Amniotic stem cell (primary cell): ENCODE results near the gene PABPC1L.
A peak's percentile ranks its signal among the peaks of the same experiment; 100 is the strongest.

ENCODE experiments used
- DNase-seq: peaks from one replicate; lab custom pipeline; 2025; lab: John Stamatoyannopoulos, UW

The PABPC1L gene

DNA sequence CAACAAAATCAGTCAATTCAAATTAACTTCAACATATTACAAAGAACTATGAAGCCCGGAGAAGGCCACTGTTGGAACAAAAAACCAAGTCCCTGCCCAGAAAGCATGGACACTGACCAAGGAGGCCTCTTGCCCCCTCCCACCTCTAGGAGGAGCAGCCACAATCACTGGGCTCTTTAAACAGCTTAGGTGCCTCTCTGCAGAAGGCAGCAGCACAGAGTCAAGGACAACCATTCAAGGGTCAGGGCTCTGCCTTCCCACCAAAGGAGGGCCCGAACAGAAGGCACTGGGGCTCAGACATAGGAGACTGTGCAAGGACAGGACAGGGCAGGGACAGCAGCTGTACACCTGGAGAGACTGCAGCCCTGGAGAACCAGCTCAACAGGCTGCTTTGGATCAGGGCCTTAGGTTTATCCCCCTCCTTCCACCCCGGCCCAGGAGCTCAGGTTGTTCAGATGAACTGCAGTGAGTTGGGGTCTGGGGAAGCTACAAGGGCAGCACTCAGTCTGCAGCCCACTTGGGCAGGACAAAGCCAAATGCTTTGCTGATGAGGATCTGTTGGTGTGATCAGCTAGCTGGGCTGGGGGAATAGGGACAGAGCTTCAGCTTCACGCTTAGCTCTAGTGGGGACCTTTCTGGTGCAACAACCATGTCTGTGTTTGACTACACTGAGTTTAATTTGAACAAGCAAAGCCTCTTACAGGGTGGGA lies 32.6 kb downstream of the PABPC1L start:
- no peak for DNase-seq

DNA sequence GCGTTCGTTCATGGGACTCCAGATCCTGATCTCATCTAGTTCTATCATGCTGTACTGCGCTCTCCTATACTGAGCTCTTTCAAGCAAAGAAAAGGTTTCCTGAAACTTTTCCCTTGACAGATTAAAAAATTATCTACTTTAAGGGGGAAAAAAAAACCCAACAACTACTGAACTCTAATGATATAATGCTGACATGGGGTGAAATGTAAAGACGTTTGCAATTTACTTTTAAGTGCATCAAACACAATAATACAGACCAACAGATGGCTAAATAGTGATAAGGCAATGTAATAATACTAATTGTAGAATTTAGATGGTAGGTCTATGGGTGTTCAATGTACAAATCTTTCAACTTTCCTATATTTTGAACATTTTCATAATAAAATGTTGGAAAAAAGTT lies 34.0 kb downstream of the PABPC1L start:
- no peak for DNase-seq

DNA sequence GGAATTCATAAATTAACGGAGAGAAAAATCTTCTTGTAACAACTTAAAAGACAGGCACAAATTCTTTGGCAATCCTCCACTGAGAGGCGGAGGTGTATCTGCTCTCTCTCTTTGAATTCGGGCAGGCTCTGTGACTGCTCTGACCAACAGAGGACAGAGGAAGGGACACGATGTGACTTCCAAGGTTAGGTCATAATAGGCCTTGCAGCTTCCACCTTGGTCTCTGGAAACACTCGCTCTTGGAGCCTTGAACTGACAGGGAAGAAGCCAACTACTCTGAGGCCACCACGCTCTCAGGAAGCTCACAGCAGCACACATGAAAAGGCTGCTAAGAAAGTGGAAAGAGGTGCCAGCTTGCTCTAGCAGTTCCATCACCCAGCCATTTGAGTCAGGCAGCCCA lies 35.4 kb downstream of the PABPC1L start:
- no peak for DNase-seq

DNA sequence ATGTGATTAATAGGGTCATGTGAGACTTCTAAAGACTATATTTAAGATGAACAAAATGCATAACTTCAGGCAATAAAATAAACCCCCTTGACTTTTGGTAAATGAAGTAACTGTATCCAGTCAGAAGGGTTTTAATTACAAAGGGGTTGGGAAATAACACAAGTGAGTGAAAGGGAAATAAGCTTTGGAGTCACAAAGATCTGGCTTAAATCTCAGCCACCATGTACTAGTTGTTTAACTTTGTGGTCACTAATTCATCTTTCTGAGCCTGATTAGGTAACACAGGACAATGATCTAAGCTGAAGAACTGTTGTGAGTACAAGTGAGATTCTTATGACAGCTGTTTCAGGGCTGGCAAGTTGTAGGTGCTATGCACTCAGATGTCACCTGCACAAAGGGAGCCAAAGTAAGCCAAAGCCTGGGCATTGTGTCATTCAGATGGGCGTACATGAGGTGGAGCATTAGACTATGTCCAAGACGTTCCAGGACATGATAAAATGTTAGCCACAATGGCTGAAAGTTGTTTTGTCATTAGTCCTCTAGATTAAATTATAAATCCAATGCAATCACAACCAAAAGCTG lies 36.5 kb downstream of the PABPC1L start:
- DNase-seq, result no peak

DNA sequence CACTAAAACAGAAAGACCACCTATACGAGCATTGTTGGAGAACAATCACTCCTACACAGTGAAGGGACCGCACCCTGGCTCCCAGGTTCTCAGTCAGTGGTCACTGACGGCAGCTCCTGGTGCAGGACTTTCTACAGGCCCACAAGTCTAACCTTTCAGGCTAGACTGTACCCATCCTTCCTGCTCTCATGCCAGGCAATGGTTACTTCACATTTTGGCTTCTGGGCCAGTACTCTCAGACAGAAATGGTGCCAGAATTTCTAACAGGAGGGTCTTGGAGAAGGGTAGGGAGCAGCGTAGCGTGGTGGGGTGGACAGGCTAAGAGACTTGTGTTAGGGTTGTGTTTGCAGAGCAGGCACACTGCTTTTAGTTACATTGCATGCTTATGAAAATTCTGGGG lies 38.2 kb downstream of the PABPC1L start:
- DNase-seq, result no peak

DNA sequence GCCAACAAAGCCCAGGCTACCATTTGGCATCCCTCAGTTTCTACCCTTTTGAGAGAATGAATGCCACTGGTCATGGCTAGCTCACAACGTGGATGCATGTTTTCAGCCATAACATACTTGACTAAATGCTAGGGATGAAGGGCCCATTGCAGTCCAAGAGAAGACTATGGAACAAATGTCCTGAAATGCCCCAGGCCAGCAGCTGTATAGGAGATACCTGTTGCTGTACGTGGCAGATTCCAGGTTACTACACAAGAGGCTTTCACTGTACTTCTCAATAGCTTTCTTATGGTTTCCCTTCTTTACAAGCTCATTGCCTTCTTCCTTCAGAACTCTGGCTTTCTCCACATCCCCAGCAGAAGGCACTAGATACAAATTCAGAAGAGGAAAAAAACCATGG lies 38.7 kb downstream of the PABPC1L start:
- DNase-seq, result no peak

DNA sequence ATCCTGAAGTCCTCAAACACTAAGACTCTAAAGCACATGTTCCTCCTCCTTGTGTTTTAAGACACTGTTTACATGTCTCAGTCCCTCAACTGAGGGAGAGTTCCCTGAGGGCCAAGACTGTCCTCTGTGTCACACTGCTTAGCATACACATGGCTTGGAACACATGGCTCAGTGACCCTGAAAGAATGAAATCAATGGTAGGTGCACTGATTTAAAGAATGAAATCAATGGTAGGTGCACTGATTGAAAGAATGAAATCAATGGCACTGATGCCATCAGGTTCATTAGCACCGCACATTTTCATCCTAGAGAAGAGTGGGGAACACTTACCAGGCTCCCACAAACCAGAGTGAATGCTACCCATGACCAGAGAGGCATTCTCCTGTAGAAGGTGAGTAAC lies 40.5 kb downstream of the PABPC1L start:
- DNase-seq, result no peak

DNA sequence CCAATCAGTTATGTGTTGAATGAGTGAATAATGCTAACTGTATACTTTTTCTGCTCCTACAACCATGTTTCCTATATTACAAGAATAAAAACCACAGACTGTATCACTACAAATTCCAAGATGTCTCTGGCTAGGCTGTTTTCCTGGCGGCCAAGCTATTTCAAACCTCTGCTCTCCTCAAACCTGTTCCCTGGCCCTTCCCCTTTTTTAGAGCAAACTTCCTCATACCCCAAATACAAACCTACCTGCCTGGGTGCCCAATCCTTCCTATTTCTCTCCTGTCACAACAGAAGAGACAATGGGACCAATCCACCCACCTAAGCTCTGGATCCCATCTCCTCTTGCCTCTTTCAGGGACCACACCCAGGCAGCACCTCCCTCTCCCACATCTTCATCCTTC lies 42.9 kb downstream of the PABPC1L start:
- no peak for DNase-seq

DNA sequence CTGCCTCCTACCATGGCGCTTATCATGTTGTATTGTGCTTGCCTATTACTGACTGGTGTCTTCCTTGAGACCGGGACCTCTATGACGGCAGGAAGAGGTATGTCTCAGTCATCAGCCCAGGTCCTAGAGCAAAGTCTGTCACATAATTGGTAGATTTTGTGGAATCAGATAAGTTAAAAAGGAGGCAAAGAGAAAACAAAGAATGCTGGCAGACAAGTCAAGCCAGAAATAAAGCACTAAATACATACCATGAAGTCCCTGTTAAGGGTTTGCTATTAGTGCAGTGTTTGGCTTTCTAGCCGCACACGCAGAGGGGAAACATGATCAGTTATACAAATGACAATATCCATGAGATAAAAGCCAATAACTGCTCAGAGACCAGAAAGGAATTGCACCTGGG lies 44.4 kb downstream of the PABPC1L start:
- no peak for DNase-seq

DNA sequence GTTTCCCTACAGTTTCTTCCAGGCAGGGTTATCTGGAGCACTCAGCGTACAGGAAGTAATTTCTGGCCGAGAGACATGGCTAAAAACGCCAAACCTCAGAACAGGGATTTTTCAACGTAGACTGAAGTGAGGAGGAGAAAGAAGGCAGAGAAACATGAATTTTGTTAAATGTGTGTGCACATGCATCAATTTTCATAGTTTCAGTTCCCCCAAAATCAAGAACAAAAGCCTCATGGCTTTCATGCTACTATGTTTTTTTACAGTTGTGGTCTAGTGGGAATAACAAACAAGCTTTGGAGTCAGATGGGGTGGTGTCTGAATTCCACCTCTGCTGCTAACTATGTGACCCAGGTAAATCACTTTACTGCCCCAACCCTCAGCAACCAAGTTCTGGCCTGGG lies 45.4 kb downstream of the PABPC1L start:
- DNase-seq, result no peak

DNA sequence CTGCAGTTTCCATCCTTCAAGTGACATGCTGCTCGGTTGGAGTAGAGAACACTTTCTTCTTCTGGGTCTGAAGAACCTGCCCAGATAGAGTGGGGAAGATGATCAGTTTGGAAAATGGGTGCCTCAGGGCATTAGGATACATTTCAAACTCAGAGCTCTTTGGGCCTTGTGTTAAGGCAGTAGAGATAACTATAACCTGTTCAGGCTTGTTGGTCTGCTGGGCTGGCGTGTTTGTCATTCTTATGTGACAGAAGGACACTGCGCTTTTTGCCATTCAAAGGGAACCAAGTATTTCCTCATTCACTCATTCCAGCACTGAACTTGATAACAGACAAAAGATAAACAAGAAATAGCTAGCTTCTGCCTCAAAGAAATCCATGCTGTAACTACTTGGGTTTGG lies 46.5 kb downstream of the PABPC1L start:
- no peak for DNase-seq

DNA sequence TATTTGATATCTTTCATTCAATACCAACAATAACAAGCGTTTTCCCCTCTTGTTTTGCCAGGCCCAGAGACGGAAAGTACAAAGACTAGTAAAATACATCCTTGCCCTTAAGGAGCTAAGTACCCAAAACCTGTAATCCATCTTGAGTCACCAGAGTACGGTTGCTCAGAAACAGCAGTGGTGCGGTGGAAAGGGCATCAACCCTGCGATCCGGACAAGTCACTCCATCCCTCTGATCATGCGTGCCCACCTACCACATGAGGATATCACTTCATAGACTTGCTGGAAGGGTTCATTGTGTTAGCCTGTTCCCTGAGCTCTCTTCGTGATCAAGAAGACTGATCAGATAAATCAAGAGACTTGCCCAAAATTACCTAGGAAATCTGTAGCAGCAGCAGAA lies 48.4 kb downstream of the PABPC1L start:
- DNase-seq, result no peak

DNA sequence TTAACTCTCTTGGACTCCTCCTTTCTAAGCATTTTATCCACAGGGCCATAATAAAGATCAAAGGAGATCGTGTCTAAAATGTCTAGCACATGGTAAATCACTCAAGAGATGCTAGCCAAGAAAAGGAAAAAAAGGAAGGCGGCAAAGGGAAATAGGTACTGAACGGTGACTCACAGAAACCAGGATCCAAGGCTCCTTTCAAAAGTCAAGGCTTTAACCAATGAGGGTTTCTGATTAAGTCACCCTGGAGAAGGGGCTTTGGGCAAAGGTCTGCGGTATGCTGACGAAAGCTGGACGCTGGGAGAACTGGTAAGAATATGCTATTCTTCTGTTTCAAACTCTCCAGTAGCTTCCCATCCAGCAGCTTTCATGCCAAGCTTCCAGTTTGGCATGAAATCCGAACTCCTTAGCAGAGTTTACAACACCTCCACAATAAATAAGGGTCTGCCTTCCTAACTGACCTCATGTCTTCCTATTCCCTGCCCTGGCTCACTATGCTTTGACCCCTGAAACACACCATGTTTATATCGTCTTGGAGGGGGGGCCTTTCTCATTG lies 49.3 kb downstream of the PABPC1L start:
- peak; percentile 3 for DNase-seq

DNA sequence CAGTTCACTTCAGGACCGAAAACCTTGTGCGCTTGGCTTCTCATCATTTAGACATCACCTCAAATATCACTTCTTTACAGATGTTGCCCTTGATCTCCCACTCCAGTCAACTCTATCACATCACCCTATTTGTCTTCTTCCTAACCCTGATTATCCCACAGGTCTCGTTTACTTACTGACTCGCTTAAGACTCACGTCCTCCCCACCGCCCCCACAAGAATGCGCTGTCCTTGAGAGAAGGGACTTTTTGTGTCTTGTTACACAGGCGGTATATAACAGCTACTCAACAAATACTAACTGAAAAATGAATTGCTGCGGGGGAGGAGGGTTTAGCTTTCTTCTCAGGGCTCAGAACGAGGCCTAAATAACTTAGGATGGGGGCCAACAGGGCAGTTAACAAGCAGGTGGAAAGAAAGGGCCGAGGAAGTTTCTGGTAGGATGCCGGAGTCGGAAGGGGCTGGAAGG lies 49.8 kb downstream of the PABPC1L start:
- peak; percentile 66 for DNase-seq

DNA sequence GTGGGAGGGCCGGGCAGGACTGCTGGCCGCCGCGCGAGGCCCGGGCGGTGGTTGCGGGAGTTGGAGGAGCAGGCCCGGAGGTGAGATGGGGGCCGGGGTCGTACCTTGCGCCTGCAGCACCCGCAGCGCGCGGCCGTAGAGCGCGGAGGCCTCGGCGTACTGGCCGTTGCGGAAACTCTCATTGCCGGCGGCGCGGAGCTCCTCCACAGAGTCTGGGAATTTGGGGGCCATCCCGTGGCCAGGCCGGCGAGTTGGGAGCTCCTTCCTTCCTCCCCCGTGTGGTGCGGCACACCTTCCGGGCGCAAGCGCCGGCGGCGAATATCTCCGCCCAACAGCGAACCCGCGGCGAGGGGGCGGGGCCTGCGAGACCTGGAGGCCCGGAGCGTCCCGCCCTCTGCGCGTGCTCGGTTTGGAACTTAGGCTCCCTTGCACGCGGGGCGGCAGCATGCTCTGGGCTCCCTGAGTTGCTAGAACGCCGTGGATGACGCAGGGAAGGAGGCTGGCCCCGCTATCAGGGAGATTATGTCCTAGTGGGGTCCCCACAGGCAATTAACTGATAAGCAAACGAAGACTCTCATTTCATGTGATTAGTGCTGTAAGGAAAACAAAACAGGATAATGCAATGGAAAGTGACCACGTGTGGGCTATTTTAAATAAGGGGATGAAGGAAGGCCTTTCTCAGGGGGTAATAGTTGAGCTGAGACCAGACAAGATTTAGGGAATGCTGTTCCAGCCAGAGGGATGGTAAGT lies 50.4 kb downstream of the PABPC1L start, which contains the start of gene TOMM34:
TOMM34 (minus strand) TSS at position 295 of the 750 bp plus-strand sequence; CDS start at position 231, 64 bp downstream.
- DNase-seq, result peak; percentile 80

DNA sequence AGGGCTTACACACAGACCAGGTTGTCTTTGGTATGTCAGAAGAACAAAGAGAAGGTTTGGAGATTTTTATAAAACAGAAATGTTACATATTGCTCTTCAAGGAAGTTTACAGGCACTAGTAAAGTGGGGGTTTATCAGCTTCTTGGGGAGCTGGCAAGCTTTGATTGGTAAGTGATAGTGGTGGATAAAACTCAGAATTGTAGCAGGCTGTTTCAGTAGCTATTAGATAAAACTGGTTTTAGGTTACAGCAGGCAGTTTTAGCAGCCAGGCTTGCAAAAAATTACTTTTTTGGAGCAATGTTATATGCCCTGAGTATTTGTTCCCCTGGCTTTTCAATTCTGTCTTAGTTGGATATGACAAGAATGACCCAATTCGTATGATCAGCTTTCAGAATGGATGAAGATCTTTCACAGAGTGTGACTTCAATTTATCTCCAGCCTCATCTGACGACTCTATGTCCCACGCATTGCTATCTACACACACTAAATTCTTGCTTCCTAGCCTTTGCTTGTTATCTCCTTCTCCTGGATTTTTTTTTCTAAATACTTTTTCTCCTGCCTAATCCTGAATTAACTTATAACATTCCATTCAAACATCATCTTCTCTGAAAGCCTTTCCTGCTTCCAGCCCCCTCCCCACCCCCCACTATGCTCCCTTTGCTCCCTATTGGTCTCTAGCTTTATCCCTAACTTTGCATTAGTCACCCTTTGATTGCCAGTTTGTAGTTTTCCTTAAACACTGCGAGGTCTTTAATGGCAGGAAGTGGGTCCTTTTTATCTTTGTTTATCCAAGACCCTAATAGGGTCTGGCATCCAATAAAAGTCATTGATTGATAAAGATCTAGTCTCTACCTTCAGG lies 51.4 kb downstream of the PABPC1L start:
- DNase-seq, result no peak

DNA sequence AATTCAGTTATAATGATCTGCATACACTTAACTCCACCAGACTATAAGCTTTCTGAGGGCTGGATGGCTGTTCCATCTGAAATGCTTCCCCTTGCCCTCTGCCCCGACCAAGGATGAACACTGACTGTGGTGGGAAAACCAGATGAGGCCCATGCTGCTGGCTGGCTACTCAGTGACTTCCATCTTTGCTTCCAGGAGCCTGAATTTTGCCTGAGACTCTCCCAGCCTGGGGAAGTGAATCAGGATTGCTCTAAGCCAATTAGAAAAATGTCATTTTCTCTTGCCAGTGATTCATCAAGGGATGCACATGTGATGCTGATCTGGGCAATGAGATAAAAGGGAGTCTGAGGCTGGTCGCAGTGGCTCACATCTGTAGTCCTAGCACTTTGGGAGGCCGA lies 52.0 kb downstream of the PABPC1L start:
- peak; percentile 6 for DNase-seq

DNA sequence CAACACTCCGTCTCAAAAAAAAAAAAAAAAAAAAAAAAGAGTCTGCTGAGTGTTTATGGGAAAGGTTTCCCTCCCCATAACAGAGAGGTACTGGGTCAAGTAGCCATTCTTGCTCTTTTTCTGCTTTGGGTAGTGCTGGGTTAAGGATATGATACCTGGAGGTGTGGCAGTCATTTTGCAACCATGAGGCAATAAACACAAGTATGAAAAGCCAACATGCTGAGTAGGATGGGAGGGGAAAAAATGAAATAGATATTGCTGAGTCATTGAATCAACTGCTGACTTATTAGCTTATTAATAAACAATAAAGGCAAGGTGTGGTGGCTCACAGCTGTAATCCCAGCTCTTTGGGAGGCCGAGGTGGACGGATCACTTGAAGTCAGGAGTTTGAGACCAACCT lies 52.6 kb downstream of the PABPC1L start:
- no peak for DNase-seq

DNA sequence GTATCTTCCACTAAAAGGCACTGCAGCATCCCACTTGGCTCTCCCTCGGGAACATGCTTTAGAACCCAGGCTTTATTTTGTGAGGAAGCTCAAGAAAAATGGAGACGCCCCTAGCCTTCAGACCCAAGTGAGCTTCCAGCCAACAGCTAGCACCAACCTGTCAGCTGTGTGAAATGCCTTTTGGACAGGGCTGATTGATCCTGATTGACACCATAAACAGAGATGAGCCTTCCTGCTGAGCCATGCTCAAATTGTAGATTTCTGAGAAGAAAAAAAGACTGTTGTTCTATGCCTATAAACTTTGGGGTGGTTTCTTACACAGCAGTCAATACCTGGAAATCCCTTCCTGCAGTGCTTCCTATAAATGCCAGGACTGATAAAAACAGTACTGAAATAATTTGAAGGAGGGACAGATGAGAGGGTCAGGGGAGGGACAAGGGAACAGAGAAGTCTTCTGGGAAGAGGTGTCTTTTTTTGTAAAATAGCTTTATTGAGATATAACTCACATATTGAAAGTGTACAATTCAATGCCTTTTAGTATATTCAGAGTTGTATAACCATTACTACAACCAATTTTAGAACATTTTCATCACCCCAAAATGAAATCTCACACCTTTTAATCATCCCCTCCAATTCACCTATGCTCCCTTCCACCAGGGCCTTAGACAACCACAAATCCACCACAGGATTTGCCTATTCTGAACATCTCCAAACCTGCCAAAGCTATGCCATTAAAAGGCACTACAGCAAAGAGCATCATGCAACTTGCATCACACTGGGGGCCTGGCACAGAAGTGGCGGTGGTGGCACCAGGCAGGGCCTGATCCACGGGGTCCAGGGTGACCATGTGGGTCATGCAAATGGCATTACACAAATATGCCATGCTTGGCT lies 53.7 kb downstream of the PABPC1L start:
- DNase-seq, result no peak

DNA sequence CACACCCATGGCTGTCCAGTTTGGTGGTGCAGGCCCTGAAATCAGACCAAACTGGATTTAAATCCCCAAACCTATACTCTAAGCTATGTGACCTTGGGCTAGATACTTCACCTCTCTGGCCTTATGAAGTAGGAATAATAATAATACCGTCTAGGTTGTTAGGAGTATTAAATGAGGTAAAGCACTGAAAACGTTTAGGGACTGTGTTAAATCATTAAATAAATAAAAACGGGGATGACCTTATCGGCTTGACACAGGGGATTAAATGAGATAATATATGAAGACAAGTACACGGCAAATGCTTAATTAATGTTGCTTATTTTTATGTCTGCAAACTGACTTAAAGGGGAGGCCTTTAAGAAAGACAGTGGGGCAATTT lies 55.8 kb downstream of the PABPC1L start:
- no peak for DNase-seq
